ENCODE data around the gene CDC14B. TPM values are rescaled to one million over a fixed set of nuclear protein-coding genes. Genes with fewer than 3 reads are reported as not detected.
A peak's percentile ranks its signal among the peaks of the same experiment; 100 is the strongest.

CDC14B gene
- total RNA-seq, 1 experiment from 2014 or later: 28.4 TPM

GRCh38 chr9:96555567-96556386, 63.9 kb downstream of the CDC14B start:
- Histone ChIP-seq H3K4me1 (ENCODE audit: insufficient read depth, low read length) (no peaks in the 10 kb centered on the region), H4K91ac (ENCODE audit: insufficient read length, low read depth, low read length) (no peak overlapping the region), H3K79me1 (ENCODE audit: insufficient read depth, low read depth, low read length, poor library complexity, severe bottlenecking) (no peaks in the 10 kb centered on the region), H4K8ac (replicated peaks; ENCODE audit: insufficient read length, low read depth, low read length) (no peak overlapping the region), H2AK5ac (ENCODE audit: insufficient read length, low read length) (no peak overlapping the region), H3K4me2 (ENCODE audit: insufficient read depth, insufficient read length, low read length) (no peak overlapping the region), H2BK12ac (ENCODE audit: insufficient read length, low read depth, low read length) (no peak overlapping the region), H3K79me2 (ENCODE audit: insufficient read depth, low read length) (no peaks in the 10 kb centered on the region), H3K14ac (ENCODE audit: insufficient read depth, low read length) (no peak overlapping the region), H3K27ac (ENCODE audit: insufficient read length, low read depth, low read length) (no peak overlapping the region), H3K9me3 (ENCODE audit: control insufficient read depth, low read depth, low read length) (no peaks in the 10 kb centered on the region), H3K27me3 (ENCODE audit: insufficient read depth, low read length) (no peaks in the 10 kb centered on the region), H3T11ph (ENCODE audit: low read length) (no peak overlapping the region), H3K56ac (ENCODE audit: insufficient read length, low read depth, low read length) (no peak overlapping the region), H3K23ac (ENCODE audit: insufficient read length, low read depth, low read length) (no peak overlapping the region), H3K9ac (ENCODE audit: extremely low read depth, insufficient read length, low read length) (no peak overlapping the region), H3K23me2 (ENCODE audit: insufficient read length, low read depth, low read length, poor library complexity, severe bottlenecking) (no peaks in the 10 kb centered on the region), H4K20me1 (ENCODE audit: control insufficient read depth, insufficient read depth, insufficient read length) (peaks cover 3% of the 10 kb centered on the region), H3K4ac (ENCODE audit: low read depth, low read length) (no peak overlapping the region), H2BK120ac (ENCODE audit: low read depth, low read length, poor library complexity, severe bottlenecking) (no peak overlapping the region), H2AFZ (ENCODE audit: low read length) (no peak overlapping the region), H4K5ac (ENCODE audit: insufficient read length, low read depth, low read length) (no peak overlapping the region), H3K18ac (ENCODE audit: insufficient read length, low read depth, low read length) (no peak overlapping the region), H2BK20ac (ENCODE audit: low read depth, low read length, poor library complexity, severe bottlenecking) (no peak overlapping the region), H2BK15ac (ENCODE audit: low read depth, low read length) (no peak overlapping the region), H2BK5ac (ENCODE audit: insufficient read length, low read length) (no peak overlapping the region)
- Mint-ChIP-seq H3K9me3 (no peaks in the 10 kb centered on the region), H3K27me3 (ENCODE audit: low read depth) (no peaks in the 10 kb centered on the region), H3K4me3 (no peak overlapping the region), H3K27ac (peak overlapping the region in 2 of 3 experiments; percentile 12 to 29; a peak in 3 of 7 replicates), H3K36me3 (ENCODE audit: insufficient read depth in 1 of 3, low read depth in 3 of 3) (peaks cover 0 to 4% (median 2%) of the 10 kb centered on the region in 3 experiments; a peak in 1 of 7 replicates), H3K4me1 (peaks cover 20 to 28% of the 10 kb centered on the region in 2 experiments)
- DNase-seq: no peak
- TF ChIP-seq CTCF (conservative IDR thresholded peaks at IDR 0.05): no peak
- no CpG with 5 or more reads among the region's 11 CpGs for WGBS (ENCODE audit: extremely low coverage, insufficient read length, low lambda C conversion rate)
